Measurements from ENCODE around the gene MCC.
"Not testable (repeated sequence)": the region's sequence is repeated elsewhere in the genome, so short reads cannot be mapped to it uniquely, and the experiment has no call there.

MCC gene

DNA sequence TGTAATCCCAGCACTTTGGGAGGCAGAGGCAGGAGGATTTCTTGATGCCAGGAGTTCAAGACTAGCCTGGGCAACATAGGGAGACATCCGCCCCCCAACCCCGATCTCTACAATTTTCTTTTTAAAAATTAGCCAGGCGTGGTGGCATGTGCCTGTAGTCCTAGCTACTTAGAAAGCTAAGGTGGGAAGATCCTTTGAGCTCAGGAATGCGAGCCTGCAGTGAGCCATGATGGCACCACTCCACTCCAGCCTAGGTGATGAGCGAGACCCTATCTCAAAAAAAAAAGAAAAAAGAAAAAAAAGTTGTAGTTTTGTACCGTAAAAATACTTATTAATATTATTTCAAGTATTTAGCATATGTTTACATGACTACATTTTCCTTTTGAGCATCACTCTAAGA is 82.7 kb downstream of the MCC start:
- no peaks in the 10 kb centered on the region for H3K27me3 ChIP-seq (replicated peaks; ENCODE audit: insufficient read depth, low read length)
- no peak overlapping the region for H2AFZ ChIP-seq (ENCODE audit: low read length)
- no peaks in the 10 kb centered on the region for H3K36me3 ChIP-seq (replicated peaks; ENCODE audit: insufficient read depth, low read length)
- no peak overlapping the region for H3K27ac ChIP-seq (ENCODE audit: low read length)
- no peaks in the 10 kb centered on the region for H3K9me2 ChIP-seq (replicated peaks; ENCODE audit: insufficient read depth, low read length)
- no peaks in the 10 kb centered on the region for H3F3A ChIP-seq (ENCODE audit: insufficient read depth, low read length)
- H3K9me3 ChIP-seq (replicated peaks; ENCODE audit: insufficient read depth, low read length) = no peaks in the 10 kb centered on the region
- no peak overlapping the region for H3K4me2 ChIP-seq (ENCODE audit: low read depth, low read length)
- no peak for DNase-seq
- no peak overlapping the region for H3K4me3 ChIP-seq (ENCODE audit: low read length)
- no peaks in the 10 kb centered on the region for H3K4me1 ChIP-seq (ENCODE audit: low read length)
- TF ChIP-seq, protein P1, sequence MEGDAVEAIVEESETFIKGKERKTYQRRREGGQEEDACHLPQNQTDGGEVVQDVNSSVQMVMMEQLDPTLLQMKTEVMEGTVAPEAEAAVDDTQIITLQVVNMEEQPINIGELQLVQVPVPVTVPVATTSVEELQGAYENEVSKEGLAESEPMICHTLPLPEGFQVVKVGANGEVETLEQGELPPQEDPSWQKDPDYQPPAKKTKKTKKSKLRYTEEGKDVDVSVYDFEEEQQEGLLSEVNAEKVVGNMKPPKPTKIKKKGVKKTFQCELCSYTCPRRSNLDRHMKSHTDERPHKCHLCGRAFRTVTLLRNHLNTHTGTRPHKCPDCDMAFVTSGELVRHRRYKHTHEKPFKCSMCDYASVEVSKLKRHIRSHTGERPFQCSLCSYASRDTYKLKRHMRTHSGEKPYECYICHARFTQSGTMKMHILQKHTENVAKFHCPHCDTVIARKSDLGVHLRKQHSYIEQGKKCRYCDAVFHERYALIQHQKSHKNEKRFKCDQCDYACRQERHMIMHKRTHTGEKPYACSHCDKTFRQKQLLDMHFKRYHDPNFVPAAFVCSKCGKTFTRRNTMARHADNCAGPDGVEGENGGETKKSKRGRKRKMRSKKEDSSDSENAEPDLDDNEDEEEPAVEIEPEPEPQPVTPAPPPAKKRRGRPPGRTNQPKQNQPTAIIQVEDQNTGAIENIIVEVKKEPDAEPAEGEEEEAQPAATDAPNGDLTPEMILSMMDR (IDR thresholded peaks at IDR 0.05; ENCODE audit: low read length) = no peak
- no peak for TF ChIP-seq EZH2phosphoT487 (IDR thresholded peaks at IDR 0.05; ENCODE audit: low read length)
- TF ChIP-seq EZH2 (optimal IDR thresholded peaks at IDR 0.05; ENCODE audit: low read depth, low read length) = no peak
- no peak overlapping the region for H3K9ac ChIP-seq (ENCODE audit: low read length)
- no peaks in the 10 kb centered on the region for H4K20me1 ChIP-seq (ENCODE audit: insufficient read depth, low read length)
- no peaks in the 10 kb centered on the region for H3K79me2 ChIP-seq (ENCODE audit: low read length)

DNA sequence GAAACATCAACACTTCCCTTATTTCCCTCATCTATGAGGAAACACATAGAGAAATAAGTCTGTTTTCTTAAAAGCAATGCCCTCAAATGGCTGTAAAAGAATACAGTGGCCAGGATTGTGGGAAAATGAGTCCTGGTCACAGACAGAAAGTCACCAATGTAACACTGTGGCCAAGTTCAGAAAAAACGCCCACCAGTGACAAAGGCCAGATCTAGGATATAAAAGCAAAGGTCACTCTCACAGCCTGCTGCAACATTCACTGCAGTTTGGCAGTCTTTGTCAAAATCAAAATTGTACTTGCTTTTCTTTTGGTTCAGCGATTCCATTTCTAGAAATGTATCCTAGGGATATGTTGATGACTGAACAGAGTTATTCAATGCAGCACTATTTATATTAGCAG is 84.0 kb downstream of the MCC start:
- Histone ChIP-seq H3K4me2 (ENCODE audit: low read depth, low read length) (no peak overlapping the region), H3F3A (ENCODE audit: insufficient read depth, low read length) (no peaks in the 10 kb centered on the region), H3K9me2 (replicated peaks; ENCODE audit: insufficient read depth, low read length) (no peaks in the 10 kb centered on the region), H3K36me3 (replicated peaks; ENCODE audit: insufficient read depth, low read length) (no peaks in the 10 kb centered on the region), H3K27ac (ENCODE audit: low read length) (no peak overlapping the region), H2AFZ (ENCODE audit: low read length) (no peak overlapping the region), H4K20me1 (ENCODE audit: insufficient read depth, low read length) (no peaks in the 10 kb centered on the region), H3K4me3 (ENCODE audit: low read length) (no peak overlapping the region), H3K79me2 (ENCODE audit: low read length) (no peaks in the 10 kb centered on the region), H3K9ac (ENCODE audit: low read length) (no peak overlapping the region), H3K27me3 (replicated peaks; ENCODE audit: insufficient read depth, low read length) (no peaks in the 10 kb centered on the region), H3K9me3 (replicated peaks; ENCODE audit: insufficient read depth, low read length) (no peaks in the 10 kb centered on the region), H3K4me1 (ENCODE audit: low read length) (no peaks in the 10 kb centered on the region)
- TF ChIP-seq, protein P1 (IDR thresholded peaks at IDR 0.05; ENCODE audit: low read length) = no peak
- TF ChIP-seq EZH2 (optimal IDR thresholded peaks at IDR 0.05; ENCODE audit: low read depth, low read length) = no peak
- TF ChIP-seq EZH2phosphoT487 (IDR thresholded peaks at IDR 0.05; ENCODE audit: low read length) = no peak
- DNase-seq = no peak

DNA sequence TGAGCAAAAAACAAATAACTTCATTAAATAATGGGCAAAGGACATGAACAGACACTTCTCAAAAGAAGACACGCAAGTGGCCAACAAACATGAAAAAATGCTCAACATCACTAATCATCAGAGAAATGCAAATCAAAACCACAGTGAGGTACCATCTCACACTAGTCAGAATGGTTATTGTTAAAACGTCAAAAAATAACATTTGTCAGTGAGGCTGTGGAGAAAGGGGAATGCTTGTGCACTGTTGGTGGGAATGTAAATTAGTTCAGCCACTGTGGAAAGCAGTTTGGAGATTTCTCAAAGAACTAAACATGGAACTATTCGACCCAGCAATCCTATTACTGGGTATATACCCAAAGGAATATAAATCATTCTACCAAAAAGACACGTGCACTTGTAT is 90.3 kb downstream of the MCC start:
- H3K9me3 ChIP-seq (replicated peaks; ENCODE audit: insufficient read depth, low read length); H3K4me3 ChIP-seq (ENCODE audit: low read length); H4K20me1 ChIP-seq (ENCODE audit: insufficient read depth, low read length); H3K27ac ChIP-seq (ENCODE audit: low read length); H2AFZ ChIP-seq (ENCODE audit: low read length); DNase-seq; H3K27me3 ChIP-seq (replicated peaks; ENCODE audit: insufficient read depth, low read length); H3K36me3 ChIP-seq (replicated peaks; ENCODE audit: insufficient read depth, low read length); H3K9ac ChIP-seq (ENCODE audit: low read length); H3K9me2 ChIP-seq (replicated peaks; ENCODE audit: insufficient read depth, low read length); H3K4me2 ChIP-seq (ENCODE audit: low read depth, low read length); H3K79me2 ChIP-seq (ENCODE audit: low read length); H3F3A ChIP-seq (ENCODE audit: insufficient read depth, low read length); H3K4me1 ChIP-seq (ENCODE audit: low read length): not testable (repeated sequence)

DNA sequence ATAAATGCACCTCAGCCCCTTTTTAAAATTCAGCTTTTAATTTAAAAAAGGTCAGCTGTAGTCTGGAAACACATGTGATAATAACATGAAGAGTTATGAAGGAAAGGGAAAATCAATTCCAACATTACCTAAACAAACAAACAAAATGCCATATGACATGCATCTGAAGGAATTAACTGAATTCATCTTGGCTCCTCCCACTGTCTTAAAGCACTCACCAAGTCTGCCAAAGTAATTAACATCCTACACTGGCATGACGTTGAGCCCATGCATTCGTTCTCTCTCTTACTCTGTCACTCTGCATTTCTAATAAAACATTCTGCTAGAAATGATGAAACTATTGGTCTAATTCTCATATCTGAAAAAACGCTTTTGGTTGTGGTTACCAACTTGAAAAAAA is 91.2 kb downstream of the MCC start:
- Histone ChIP-seq H3K36me3 (replicated peaks; ENCODE audit: insufficient read depth, low read length) (no peaks in the 10 kb centered on the region), H3K4me2 (ENCODE audit: low read depth, low read length) (no peak overlapping the region), H2AFZ (ENCODE audit: low read length) (no peak overlapping the region), H3K4me3 (ENCODE audit: low read length) (no peak overlapping the region), H3K27ac (ENCODE audit: low read length) (no peak overlapping the region), H3K27me3 (replicated peaks; ENCODE audit: insufficient read depth, low read length) (no peaks in the 10 kb centered on the region), H3K9me3 (replicated peaks; ENCODE audit: insufficient read depth, low read length) (no peaks in the 10 kb centered on the region), H3K9ac (ENCODE audit: low read length) (no peak overlapping the region), H3K9me2 (replicated peaks; ENCODE audit: insufficient read depth, low read length) (no peaks in the 10 kb centered on the region), H3K4me1 (ENCODE audit: low read length) (no peaks in the 10 kb centered on the region), H3K79me2 (ENCODE audit: low read length) (no peaks in the 10 kb centered on the region), H4K20me1 (ENCODE audit: insufficient read depth, low read length) (no peaks in the 10 kb centered on the region), H3F3A (ENCODE audit: insufficient read depth, low read length) (no peaks in the 10 kb centered on the region)
- DNase-seq = no peak
- TF ChIP-seq, protein P1 (IDR thresholded peaks at IDR 0.05; ENCODE audit: low read length) = no peak
- TF ChIP-seq EZH2 (optimal IDR thresholded peaks at IDR 0.05; ENCODE audit: low read depth, low read length) (no peak), EZH2phosphoT487 (IDR thresholded peaks at IDR 0.05; ENCODE audit: low read length) (no peak)

Measured in MM.1S (cell line).